K562 (cell line): ENCODE results near the gene INCA1. TPM values are rescaled to one million over a fixed set of nuclear protein-coding genes. Genes with fewer than 3 reads are reported as not detected.

Source experiments
- BRD9 ChIP-seq: fragments of 450-650 bp; IDR thresholded peaks from 2 replicates; pipeline ENCODE4 v1.6.1; 2018; ENCODE audit warnings: low read depth; ENCODE audit not compliant: partially characterized antibody
- HDAC3 ChIP-seq: fragments of 450-650 bp; IDR thresholded peaks from 2 replicates; pipeline ENCODE4 v1.6.1; 2018; ENCODE audit warnings: borderline replicate concordance, mild to moderate bottlenecking, moderate library complexity; ENCODE audit not compliant: partially characterized antibody
- HDGF ChIP-seq: fragments of 450-650 bp; IDR thresholded peaks from 2 replicates; pipeline ENCODE4 v1.6.1; 2016
- MCM2 ChIP-seq: fragments of 450-650 bp; IDR thresholded peaks from 2 replicates; pipeline ENCODE4 v1.6.1; 2017; ENCODE audit warnings: low read depth, mild to moderate bottlenecking
- NR2C2 ChIP-seq, 2 experiments: fragments of 200-800 bp in 1 of 2; sonication (Bioruptor generic) in 1 of 2; sonication (generic) in 1 of 2; formaldehyde crosslinking in 1 of 2; IDR thresholded peaks; 2 replicates each; pipeline versions ENCODE4 v1.6.1 to v1.8.0; 2016 to 2022; ENCODE audit warnings: mild to moderate bottlenecking in 1 of 2, missing compliant biosample characterization in 1 of 2, missing genetic modification characterization in 1 of 2, missing genetic modification reagents in 1 of 2
- SMAD1 ChIP-seq: fragments of 150-350 bp; IDR thresholded peaks from 2 replicates; pipeline ENCODE4 v1.6.1; 2014; ENCODE audit warnings: low read length, low read depth; ENCODE audit not compliant: partially characterized antibody
- ZC3H11A ChIP-seq: IDR thresholded peaks from 2 replicates; pipeline ENCODE4 v1.6.1; 2012; ENCODE audit warnings: low read depth, low read length, improper control_type of control experiment
- ZNF146 ChIP-seq: IDR thresholded peaks from one replicate; pipeline ENCODE4 v1.6.1; 2018; ENCODE audit warnings: missing compliant biosample characterization; ENCODE audit not compliant: unreplicated experiment
- ZNF311 ChIP-seq: fragments of 250-450 bp; sonication (Bioruptor Pico); IDR thresholded peaks from 2 replicates; pipeline ENCODE4 v1.4.0; 2020; ENCODE audit warnings: mild to moderate bottlenecking, moderate library complexity
- polyA plus RNA-seq, 8 experiments: library from polyadenylated mRNA; depleted of rRNA in 4 of 8; stranded (reverse) in 5 of 8; unstranded in 3 of 8; fragments of >200 nt; fragmentation: Nextera tagmentation in 2 of 8; fragmentation: Illumina TruSeq in 1 of 8; extraction: Ambion mirVana in 2 of 8; extraction: Trizol in 1 of 8; gene quantifications; 2 replicates each; pipeline versions ENCODE4 v1.2.1 to v1.2.3, GENCODE V29; 2011 to 2014; ENCODE audit warnings: inconsistent platforms in 1 of 8, missing spikeins in 1 of 8
- total RNA-seq, 7 experiments: library from RNA; depleted of rRNA in 6 of 7; stranded (reverse); fragments of >200 nt in 6 of 7; fragmentation: Illumina TruSeq in 2 of 7; extraction: Trizol in 2 of 7; gene quantifications; 2 replicates each; pipeline versions ENCODE4 v1.2.1 to v1.2.3, GENCODE V29; 2011 to 2021; ENCODE audit warnings: low replicate concordance in 1 of 7
- TF ChIP-seq, protein P1 (sequence below): fragments of 250-450 bp; sonication (Bioruptor Pico); IDR thresholded peaks from 2 replicates; pipeline ENCODE4 v1.8.0; 2021; ENCODE audit warnings: moderate library complexity, mild to moderate bottlenecking, inconsistent platforms
- TF ChIP-seq, protein P2 (sequence below): fragments of 450-650 bp; IDR thresholded peaks from 2 replicates; pipeline ENCODE4 v1.6.1; 2016; ENCODE audit warnings: low read depth
- TF ChIP-seq, protein P3 (sequence below): fragments of 450-650 bp; formaldehyde crosslinking; IDR thresholded peaks from 2 replicates; pipeline ENCODE4 v1.4.0; 2022; ENCODE audit warnings: missing genetic modification characterization

The INCA1 gene
- total and polyA plus RNA-seq, 9 of the 15 experiments (the other 6 are each of a cell fraction or from before 2014, with no cell fraction given) = 0.08 to 0.50 (median 0.13) TPM; not detected in 4

DNA sequence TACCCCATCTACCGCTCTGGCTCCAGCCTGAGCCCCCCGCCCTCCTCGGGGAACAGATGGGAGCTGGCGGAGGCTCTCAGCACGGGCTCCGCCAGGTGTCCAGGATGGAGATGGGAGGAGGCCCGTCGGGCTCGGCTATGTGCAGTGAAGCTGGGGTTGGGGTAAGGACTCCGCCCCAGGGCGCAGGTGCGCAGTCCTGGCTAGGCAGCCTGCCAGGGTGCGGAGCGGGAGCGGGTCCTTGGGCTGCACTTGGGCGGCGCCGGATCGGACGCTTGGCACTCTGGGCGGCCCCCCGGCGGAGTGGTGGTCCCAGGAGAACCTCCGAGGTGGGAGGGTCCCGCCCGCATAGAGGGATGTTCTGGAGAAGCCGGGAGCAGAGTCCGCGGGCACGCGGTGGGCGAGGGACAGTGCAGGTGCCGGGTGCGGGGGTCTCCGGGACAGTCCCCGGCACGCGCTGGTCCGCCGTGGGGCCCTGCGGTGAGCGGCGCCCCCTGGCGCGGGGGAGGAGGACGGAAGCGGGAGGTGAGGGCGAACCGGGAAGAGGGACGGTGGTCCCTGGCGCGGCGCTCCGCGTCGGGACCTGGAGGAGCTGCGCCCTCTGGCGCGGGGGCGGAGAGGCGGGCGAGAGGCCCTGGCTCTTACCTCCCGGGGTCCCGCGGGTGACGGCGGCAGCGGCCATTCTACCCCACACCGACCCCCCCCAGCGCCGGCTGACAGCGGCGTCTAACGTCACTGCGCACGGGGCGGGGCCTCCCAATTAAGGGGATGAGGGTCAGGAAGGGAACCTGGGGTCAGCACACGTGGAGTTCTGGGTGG, 10.2 kb downstream of the INCA1 start, which contains the start of gene CAMTA2 (continued):
- TF ChIP-seq NR2C2 (CRISPR knock-in tag; IDR thresholded peaks at IDR 0.05) (no peak), NR2C2 (tag; IDR thresholded peaks at IDR 0.05) (peak; percentile 83), MCM2 (no peak), BRD9 (no peak), ZNF311 (CRISPR knock-in tag) (no peak), SMAD1 (no peak), HDAC3 (no peak), HDGF (no peak), ZC3H11A (no peak), ZNF146 (CRISPR knock-in tag) (no peak)
- TF ChIP-seq, protein P1, sequence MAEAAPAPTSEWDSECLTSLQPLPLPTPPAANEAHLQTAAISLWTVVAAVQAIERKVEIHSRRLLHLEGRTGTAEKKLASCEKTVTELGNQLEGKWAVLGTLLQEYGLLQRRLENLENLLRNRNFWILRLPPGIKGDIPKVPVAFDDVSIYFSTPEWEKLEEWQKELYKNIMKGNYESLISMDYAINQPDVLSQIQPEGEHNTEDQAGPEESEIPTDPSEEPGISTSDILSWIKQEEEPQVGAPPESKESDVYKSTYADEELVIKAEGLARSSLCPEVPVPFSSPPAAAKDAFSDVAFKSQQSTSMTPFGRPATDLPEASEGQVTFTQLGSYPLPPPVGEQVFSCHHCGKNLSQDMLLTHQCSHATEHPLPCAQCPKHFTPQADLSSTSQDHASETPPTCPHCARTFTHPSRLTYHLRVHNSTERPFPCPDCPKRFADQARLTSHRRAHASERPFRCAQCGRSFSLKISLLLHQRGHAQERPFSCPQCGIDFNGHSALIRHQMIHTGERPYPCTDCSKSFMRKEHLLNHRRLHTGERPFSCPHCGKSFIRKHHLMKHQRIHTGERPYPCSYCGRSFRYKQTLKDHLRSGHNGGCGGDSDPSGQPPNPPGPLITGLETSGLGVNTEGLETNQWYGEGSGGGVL (CRISPR knock-in tag) = no peak
- TF ChIP-seq, protein P2, sequence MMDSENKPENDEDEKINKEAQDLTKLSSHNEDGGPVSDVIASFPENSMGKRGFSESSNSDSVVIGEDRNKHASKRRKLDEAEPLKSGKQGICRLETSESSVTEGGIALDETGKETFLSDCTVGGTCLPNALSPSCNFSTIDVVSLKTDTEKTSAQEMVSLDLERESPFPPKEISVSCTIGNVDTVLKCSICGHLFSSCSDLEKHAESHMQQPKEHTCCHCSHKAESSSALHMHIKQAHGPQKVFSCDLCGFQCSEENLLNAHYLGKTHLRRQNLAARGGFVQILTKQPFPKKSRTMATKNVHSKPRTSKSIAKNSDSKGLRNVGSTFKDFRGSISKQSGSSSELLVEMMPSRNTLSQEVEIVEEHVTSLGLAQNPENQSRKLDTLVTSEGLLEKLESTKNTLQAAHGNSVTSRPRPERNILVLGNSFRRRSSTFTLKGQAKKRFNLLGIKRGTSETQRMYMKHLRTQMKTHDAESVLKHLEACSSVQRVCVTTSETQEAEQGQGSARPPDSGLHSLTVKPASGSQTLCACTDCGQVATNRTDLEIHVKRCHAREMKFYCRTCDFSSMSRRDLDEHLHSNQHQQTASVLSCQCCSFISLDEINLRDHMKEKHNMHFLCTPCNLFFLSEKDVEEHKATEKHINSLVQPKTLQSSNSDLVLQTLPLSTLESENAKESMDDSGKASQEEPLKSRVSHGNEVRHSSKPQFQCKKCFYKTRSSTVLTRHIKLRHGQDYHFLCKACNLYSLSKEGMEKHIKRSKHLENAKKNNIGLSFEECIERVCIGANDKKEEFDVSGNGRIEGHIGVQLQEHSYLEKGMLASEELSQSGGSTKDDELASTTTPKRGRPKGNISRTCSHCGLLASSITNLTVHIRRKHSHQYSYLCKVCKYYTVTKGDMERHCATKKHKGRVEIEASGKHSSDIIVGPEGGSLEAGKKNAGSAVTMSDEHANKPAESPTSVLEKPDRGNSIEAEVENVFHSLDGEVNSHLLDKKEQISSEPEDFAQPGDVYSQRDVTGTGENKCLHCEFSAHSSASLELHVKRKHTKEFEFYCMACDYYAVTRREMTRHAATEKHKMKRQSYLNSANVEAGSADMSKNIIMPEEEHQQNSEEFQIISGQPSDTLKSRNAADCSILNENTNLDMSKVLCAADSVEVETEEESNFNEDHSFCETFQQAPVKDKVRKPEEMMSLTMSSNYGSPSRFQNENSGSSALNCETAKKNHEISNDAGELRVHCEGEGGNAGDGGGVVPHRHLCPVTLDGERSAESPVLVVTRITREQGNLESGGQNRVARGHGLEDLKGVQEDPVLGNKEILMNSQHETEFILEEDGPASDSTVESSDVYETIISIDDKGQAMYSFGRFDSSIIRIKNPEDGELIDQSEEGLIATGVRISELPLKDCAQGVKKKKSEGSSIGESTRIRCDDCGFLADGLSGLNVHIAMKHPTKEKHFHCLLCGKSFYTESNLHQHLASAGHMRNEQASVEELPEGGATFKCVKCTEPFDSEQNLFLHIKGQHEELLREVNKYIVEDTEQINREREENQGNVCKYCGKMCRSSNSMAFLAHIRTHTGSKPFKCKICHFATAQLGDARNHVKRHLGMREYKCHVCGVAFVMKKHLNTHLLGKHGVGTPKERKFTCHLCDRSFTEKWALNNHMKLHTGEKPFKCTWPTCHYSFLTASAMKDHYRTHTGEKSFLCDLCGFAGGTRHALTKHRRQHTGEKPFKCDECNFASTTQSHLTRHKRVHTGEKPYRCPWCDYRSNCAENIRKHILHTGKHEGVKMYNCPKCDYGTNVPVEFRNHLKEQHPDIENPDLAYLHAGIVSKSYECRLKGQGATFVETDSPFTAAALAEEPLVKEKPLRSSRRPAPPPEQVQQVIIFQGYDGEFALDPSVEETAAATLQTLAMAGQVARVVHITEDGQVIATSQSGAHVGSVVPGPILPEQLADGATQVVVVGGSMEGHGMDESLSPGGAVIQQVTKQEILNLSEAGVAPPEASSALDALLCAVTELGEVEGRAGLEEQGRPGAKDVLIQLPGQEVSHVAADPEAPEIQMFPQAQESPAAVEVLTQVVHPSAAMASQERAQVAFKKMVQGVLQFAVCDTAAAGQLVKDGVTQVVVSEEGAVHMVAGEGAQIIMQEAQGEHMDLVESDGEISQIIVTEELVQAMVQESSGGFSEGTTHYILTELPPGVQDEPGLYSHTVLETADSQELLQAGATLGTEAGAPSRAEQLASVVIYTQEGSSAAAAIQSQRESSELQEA = no peak
- TF ChIP-seq, protein P3, sequence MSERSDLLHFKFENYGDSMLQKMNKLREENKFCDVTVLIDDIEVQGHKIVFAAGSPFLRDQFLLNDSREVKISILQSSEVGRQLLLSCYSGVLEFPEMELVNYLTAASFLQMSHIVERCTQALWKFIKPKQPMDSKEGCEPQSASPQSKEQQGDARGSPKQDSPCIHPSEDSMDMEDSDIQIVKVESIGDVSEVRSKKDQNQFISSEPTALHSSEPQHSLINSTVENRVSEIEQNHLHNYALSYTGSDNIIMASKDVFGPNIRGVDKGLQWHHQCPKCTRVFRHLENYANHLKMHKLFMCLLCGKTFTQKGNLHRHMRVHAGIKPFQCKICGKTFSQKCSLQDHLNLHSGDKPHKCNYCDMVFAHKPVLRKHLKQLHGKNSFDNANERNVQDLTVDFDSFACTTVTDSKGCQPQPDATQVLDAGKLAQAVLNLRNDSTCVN (CRISPR knock-in tag) = no peak
